ENCODE measurements around the gene IER2. TPM values are rescaled to one million over a fixed set of nuclear protein-coding genes. Genes with fewer than 3 reads are reported as not detected.

The IER2 gene
- total and polyA plus RNA-seq, 2 of the 8 experiments (the other 6 are each of a cell fraction or from before 2014, with no cell fraction given), result 84.5 to 138 TPM

GRCh38 chr19:13171146-13171545 lies 20.9 kb downstream of the IER2 start:
- DNase-seq (ENCODE audit: low read depth in 1 of 2, low spot score in 2 of 2) (no peak), FAIRE-seq (no peak)
- H3K79me1 ChIP-seq (ENCODE audit: low read depth, low read length), result no peaks in the 10 kb centered on the region; the same call in 1 of the 2 replicates
- H2BK5ac ChIP-seq (ENCODE audit: low read depth, low read length), result no peak overlapping the region
- TF ChIP-seq ZNF274 (IDR thresholded peaks at IDR 0.05; ENCODE audit: borderline replicate concordance, extremely low read depth, low read length) (no peak), CREB1 (IDR thresholded peaks at IDR 0.05) (no peak), SP1 (IDR thresholded peaks at IDR 0.05; ENCODE audit: low read depth, low read length) (no peak)
- no peak overlapping the region for H2AK5ac ChIP-seq (ENCODE audit: low read depth, low read length)
- H3K4me1 ChIP-seq (replicated peaks in 1 of 4; ENCODE audit: control insufficient read depth in 3 of 4, insufficient read depth in 4 of 4, low read length in 3 of 4), result peaks cover 5 to 11% (median 7%) of the 10 kb centered on the region in 4 experiments; a peak in 5 of 7 replicates
- no peak overlapping the region for H3K18ac ChIP-seq (ENCODE audit: extremely low read depth, low read length)
- H3K79me2 ChIP-seq (ENCODE audit: control insufficient read depth in 1 of 2, insufficient read depth in 2 of 2, low read length in 2 of 2), result no peaks in the 10 kb centered on the region
- no peaks in the 10 kb centered on the region for H4K20me1 ChIP-seq (replicated peaks in 1 of 2; ENCODE audit: control insufficient read depth in 1 of 2, insufficient read depth in 2 of 2, low read length in 2 of 2)
- no peak overlapping the region for H4K8ac ChIP-seq (ENCODE audit: extremely low read depth, insufficient read depth, low read length)
- H4K5ac ChIP-seq (ENCODE audit: insufficient read length, low read depth, low read length), result no peak overlapping the region
- H3K56ac ChIP-seq (replicated peaks; ENCODE audit: insufficient read length, low read depth, low read length), result no peak overlapping the region
- no peak overlapping the region for H3K4me2 ChIP-seq (ENCODE audit: insufficient read depth in 1 of 2, low read depth in 2 of 2, low read length in 2 of 2)
- ChIA-PET CTCF (ENCODE audit: partially characterized antibody) (interaction anchor here (0.7 to 4.7 kb wide), 6 partner anchors 13 to 91 kb away, joined by 3 to 41 read pairs (median 5); no protein-coding TSS in a partner anchor), POLR2A (ENCODE audit: partially characterized antibody) (interaction anchor here (0.7 to 12.0 kb wide), 4 partner anchors 9 to 139 kb away, joined by 3 to 530 read pairs (median 38); partner anchors contain the start of genes IER2 and STX10)
- no peaks in the 10 kb centered on the region for H3K23me2 ChIP-seq (ENCODE audit: low read depth, low read length)
- H3K9me3 ChIP-seq (ENCODE audit: insufficient read depth in 2 of 2, low read depth in 1 of 2, low read length in 1 of 2), result no peaks in the 10 kb centered on the region
- no peak overlapping the region for H3K23ac ChIP-seq (ENCODE audit: insufficient read length)
- no peak overlapping the region for H2BK12ac ChIP-seq (ENCODE audit: low read depth, low read length)
- H2BK15ac ChIP-seq (ENCODE audit: low read length), result 0 out of 2 replicates have a peak overlapping the region, but pooled peaks have one; percentile 88
- 96% methylated on average over 7 of the region's 7 CpGs; no CpG with 5 or more reads in 1 of the 2 experiments for WGBS, 2 experiments (ENCODE audit: extremely low coverage in 1 of 2, insufficient coverage in 1 of 2, insufficient read length in 1 of 2, insufficient replicate concordance in 2 of 2, low coverage in 1 of 2, low lambda C conversion rate in 2 of 2, missing lambda C conversion rate in 1 of 2)
- no peak overlapping the region for H2BK120ac ChIP-seq (replicated peaks; ENCODE audit: low read depth, low read length)
- no peak overlapping the region for H3K4ac ChIP-seq (replicated peaks; ENCODE audit: insufficient read length, low read depth, low read length)
- H3K4me3 ChIP-seq (ENCODE audit: extremely low read depth in 1 of 4, insufficient read depth in 2 of 4, low read depth in 3 of 4, low read length in 4 of 4), result no peak overlapping the region
- no peak overlapping the region for H3K14ac ChIP-seq (ENCODE audit: insufficient read length)
- no peak overlapping the region for H2BK20ac ChIP-seq (ENCODE audit: low read length)
- no peak overlapping the region for H3K9ac ChIP-seq (replicated peaks in 1 of 4; ENCODE audit: extremely low read depth in 1 of 4, low read depth in 3 of 4, low read length in 3 of 4)
- H4K91ac ChIP-seq (replicated peaks; ENCODE audit: insufficient read length, low read length), result no peak overlapping the region
- H3K27me3 ChIP-seq (replicated peaks in 1 of 4; ENCODE audit: control insufficient read depth in 3 of 4, extremely low read depth in 1 of 4, insufficient read depth in 3 of 4, low read length in 3 of 4), result no peaks in the 10 kb centered on the region
- H2AFZ ChIP-seq (ENCODE audit: low read length), result no peak overlapping the region
- H3K36me3 ChIP-seq (ENCODE audit: control insufficient read depth in 2 of 4, insufficient read depth in 4 of 4, low read length in 3 of 4), result no peaks in the 10 kb centered on the region
- H3K27ac ChIP-seq (ENCODE audit: low read depth, low read length), result no peak overlapping the region

Measured in H1 (cell line).